Measurements from ENCODE around the gene PLEKHG1.

DNA sequence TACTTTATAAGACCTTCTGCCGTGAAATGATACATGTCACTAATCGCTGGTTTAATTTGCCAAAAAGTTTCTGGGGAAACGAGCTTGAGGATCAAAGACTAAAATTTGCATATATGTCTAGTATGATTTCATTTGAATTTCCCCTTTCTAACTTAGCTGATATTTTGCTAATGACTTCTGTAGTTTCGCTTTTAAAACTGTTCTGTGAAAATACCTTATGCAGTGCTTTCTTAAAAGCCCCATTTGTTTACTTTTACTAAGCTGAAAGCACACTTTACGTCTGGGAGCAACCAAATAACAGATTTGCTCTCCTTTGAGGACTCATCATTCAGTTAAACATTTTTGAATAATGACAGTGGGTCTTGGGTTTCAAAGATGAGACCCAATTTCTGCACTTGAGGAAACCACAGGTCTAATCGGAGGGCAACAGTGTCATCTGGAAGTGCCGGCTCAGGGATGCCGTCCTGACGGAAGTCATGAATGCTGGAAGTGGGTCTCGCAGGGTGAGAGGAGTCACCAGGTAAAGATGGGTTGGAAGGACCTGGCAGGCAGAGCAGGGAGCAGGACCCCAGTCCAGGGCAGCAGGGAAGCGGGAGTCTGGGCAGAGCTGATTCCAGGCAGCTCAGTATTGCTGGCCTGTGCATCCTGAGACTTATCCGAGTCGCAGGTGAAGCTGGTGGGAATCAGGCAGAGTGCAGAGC, 33.2 kb downstream of the PLEKHG1 start:
- TF ChIP-seq, protein P1, sequence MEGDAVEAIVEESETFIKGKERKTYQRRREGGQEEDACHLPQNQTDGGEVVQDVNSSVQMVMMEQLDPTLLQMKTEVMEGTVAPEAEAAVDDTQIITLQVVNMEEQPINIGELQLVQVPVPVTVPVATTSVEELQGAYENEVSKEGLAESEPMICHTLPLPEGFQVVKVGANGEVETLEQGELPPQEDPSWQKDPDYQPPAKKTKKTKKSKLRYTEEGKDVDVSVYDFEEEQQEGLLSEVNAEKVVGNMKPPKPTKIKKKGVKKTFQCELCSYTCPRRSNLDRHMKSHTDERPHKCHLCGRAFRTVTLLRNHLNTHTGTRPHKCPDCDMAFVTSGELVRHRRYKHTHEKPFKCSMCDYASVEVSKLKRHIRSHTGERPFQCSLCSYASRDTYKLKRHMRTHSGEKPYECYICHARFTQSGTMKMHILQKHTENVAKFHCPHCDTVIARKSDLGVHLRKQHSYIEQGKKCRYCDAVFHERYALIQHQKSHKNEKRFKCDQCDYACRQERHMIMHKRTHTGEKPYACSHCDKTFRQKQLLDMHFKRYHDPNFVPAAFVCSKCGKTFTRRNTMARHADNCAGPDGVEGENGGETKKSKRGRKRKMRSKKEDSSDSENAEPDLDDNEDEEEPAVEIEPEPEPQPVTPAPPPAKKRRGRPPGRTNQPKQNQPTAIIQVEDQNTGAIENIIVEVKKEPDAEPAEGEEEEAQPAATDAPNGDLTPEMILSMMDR (IDR thresholded peaks at IDR 0.05) = no peak
- no peak for TF ChIP-seq EZH2 (IDR thresholded peaks at IDR 0.05; ENCODE audit: borderline replicate concordance, insufficient read depth, low read depth, low read length, poor library complexity, severe bottlenecking)
